ENCODE data around the gene FAM117A.
A peak's percentile ranks its signal among the peaks of the same experiment; 100 is the strongest.

- TF ChIP-seq, protein P1, sequence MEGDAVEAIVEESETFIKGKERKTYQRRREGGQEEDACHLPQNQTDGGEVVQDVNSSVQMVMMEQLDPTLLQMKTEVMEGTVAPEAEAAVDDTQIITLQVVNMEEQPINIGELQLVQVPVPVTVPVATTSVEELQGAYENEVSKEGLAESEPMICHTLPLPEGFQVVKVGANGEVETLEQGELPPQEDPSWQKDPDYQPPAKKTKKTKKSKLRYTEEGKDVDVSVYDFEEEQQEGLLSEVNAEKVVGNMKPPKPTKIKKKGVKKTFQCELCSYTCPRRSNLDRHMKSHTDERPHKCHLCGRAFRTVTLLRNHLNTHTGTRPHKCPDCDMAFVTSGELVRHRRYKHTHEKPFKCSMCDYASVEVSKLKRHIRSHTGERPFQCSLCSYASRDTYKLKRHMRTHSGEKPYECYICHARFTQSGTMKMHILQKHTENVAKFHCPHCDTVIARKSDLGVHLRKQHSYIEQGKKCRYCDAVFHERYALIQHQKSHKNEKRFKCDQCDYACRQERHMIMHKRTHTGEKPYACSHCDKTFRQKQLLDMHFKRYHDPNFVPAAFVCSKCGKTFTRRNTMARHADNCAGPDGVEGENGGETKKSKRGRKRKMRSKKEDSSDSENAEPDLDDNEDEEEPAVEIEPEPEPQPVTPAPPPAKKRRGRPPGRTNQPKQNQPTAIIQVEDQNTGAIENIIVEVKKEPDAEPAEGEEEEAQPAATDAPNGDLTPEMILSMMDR (IDR thresholded peaks at IDR 0.05), result no peak
- TF ChIP-seq POLR2A (IDR thresholded peaks at IDR 0.05), result no peak
- TF ChIP-seq POLR2AphosphoS5 (IDR thresholded peaks at IDR 0.05), result peak; percentile 22
Measured at GRCh38 chr17:49716668-49717364, 47.1 kb downstream of the FAM117A start.
